Measurements from ENCODE around the gene TFG. TPM values are rescaled to one million over a fixed set of nuclear protein-coding genes. Genes with fewer than 3 reads are reported as not detected.

Gene TFG
- total and polyA plus RNA-seq, 10 of the 15 experiments (the other 5 are each of a cell fraction or from before 2014, with no cell fraction given), result 29.3 to 126 (median 57.6) TPM

- TF ChIP-seq ZBTB33 (IDR thresholded peaks at IDR 0.05) (no peak), RELB (IDR thresholded peaks at IDR 0.05; ENCODE audit: low read depth) (no peak), POLR2AphosphoS2 (IDR thresholded peaks at IDR 0.05; ENCODE audit: low read depth, low read length) (no peak), ATF3 (IDR thresholded peaks at IDR 0.05; ENCODE audit: borderline replicate concordance, extremely low read depth, low read depth, low read length) (no peak)
Observed at GRCh38 chr3:100779480-100779879, 70.2 kb downstream of the TFG start (continued).

GRCh38 chr3:100780071-100780622 is 70.9 kb downstream of the TFG start:
- in situ Hi-C loops (cut with MboI) (no loop called here), intact Hi-C loops (cut with micrococcal nuclease; ENCODE audit: unreplicated experiment) (no loop called here)
- BruUV-seq (replicated peaks), result no TSS peak
- no peak overlapping the region for H3K9ac ChIP-seq (ENCODE audit: control insufficient read depth, insufficient read depth, low read length)
- no peaks in the 10 kb centered on the region for H3K4me1 ChIP-seq (ENCODE audit: control insufficient read depth, insufficient read depth, low read length)
- SMC1A ChIA-PET (ENCODE audit: uncharacterized antibody, unreplicated experiment), result no interaction called here
- DNase-seq (ENCODE audit: low read depth, low spot score), result no peak
- no peaks in the 10 kb centered on the region for H3K9me3 ChIP-seq (replicated peaks; ENCODE audit: control insufficient read depth, insufficient read depth, low read length)
- no peaks in the 10 kb centered on the region for H3K27me3 ChIP-seq (replicated peaks in 1 of 2; ENCODE audit: control insufficient read depth in 2 of 2, insufficient read depth in 2 of 2, low read length in 1 of 2)
- no peak overlapping the region for H2AFZ ChIP-seq (ENCODE audit: control insufficient read depth, low read depth, low read length)
- CTCF ChIA-PET, result no interaction called here
- no peak overlapping the region for H3K4me3 ChIP-seq
- H3K36me3 ChIP-seq (ENCODE audit: control insufficient read depth in 2 of 2, insufficient read depth in 2 of 2, low read length in 1 of 2), result no peaks in the 10 kb centered on the region
- RAD21 ChIA-PET (ENCODE audit: unreplicated experiment), result no interaction called here
- H3K27ac ChIP-seq (ENCODE audit: control insufficient read depth, insufficient read depth), result no peak overlapping the region
- no peaks in the 10 kb centered on the region for H3K79me2 ChIP-seq (ENCODE audit: control insufficient read depth, insufficient read depth, low read length)
- no peak for FAIRE-seq
- no peak overlapping the region for H3K4me2 ChIP-seq (ENCODE audit: control insufficient read depth, insufficient read depth)
- ATAC-seq, result no peak
- WGBS (ENCODE audit: insufficient coverage, insufficient replicate concordance, low lambda C conversion rate, missing lambda C conversion rate), result 30% methylated on average over 2 of the region's 2 CpGs
- H4K20me1 ChIP-seq (ENCODE audit: control insufficient read depth, insufficient read depth), result no peaks in the 10 kb centered on the region
- POLR2A ChIA-PET, result no interaction called here
- TF ChIP-seq ZSCAN29 (IDR thresholded peaks at IDR 0.05) (no peak), ZBTB4 (CRISPR knock-in tag; IDR thresholded peaks at IDR 0.05) (no peak), BHLHE40 (IDR thresholded peaks at IDR 0.05; ENCODE audit: borderline replicate concordance in 1 of 2, low read depth in 2 of 2, low read length in 1 of 2) (no peak), TARDBP (IDR thresholded peaks at IDR 0.05; ENCODE audit: borderline replicate concordance) (no peak), YY1 (IDR thresholded peaks at IDR 0.05; ENCODE audit: low read depth, low read length) (no peak), NBN (IDR thresholded peaks at IDR 0.05) (no peak), ATF2 (IDR thresholded peaks at IDR 0.05; ENCODE audit: low read length) (no peak), LARP7 (IDR thresholded peaks at IDR 0.05) (no peak), SMAD1 (IDR thresholded peaks at IDR 0.05; ENCODE audit: low read depth, partially characterized antibody) (no peak), WRNIP1 (IDR thresholded peaks at IDR 0.05; ENCODE audit: borderline replicate concordance, low read depth, low read length) (no peak)
